Superior temporal gyrus (tissue), 1 donor: ENCODE results near the gene CUEDC1.
"Not testable (repeated sequence)": the region's sequence is repeated elsewhere in the genome, so short reads cannot be mapped to it uniquely, and the experiment has no call there.

Experiments
- DNase-seq: peaks from one replicate; pipeline ENCODE4 v3.0.0-alpha.2; 2016; ENCODE audit errors: extremely low spot score

CUEDC1 gene

DNA sequence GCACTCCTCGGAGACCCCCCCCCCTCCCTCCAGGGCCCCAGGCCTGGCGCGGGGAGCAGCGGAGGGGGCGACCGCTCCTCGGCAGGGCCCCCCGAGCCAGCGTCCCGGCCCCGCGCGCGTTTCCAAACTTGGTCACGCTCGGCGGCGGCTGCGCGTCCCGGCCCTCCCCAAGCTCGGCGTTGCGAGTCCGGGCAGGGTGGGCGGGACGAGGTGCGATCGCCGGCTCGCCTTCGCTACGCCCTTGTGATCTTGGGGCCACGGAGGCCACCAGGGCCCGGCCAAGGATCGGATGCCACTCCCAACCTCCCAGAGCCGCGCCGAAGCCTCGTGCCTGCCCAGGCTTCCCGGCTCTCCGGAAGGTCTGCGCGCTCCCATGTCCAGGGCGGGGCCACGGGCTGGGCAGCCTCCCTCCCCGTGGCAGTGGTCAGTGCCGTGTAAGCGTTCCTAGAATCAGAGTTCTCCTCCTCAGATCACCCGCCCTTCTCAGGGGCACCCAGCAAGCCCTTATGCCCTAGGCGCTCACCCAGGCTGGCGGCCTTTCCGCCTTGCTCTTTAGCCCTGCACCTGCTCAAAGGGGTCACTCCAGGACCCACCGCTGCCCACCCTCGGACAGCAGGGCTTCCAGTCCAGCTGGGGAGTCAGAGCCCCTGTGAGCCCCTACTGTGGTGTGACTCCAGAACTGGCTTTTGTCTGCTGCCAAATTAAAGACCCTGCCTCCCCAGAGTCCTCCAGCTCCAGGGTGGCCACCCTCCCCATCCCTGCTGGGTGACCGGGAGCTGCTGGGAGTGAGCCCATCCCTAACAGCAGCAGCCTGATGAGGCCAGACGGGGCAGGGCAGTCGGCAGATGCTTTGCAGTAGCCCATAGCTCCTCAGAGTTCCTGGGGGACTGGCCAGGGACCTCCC lies 93.2 kb downstream of the CUEDC1 start:
- DNase-seq, result no peak

DNA sequence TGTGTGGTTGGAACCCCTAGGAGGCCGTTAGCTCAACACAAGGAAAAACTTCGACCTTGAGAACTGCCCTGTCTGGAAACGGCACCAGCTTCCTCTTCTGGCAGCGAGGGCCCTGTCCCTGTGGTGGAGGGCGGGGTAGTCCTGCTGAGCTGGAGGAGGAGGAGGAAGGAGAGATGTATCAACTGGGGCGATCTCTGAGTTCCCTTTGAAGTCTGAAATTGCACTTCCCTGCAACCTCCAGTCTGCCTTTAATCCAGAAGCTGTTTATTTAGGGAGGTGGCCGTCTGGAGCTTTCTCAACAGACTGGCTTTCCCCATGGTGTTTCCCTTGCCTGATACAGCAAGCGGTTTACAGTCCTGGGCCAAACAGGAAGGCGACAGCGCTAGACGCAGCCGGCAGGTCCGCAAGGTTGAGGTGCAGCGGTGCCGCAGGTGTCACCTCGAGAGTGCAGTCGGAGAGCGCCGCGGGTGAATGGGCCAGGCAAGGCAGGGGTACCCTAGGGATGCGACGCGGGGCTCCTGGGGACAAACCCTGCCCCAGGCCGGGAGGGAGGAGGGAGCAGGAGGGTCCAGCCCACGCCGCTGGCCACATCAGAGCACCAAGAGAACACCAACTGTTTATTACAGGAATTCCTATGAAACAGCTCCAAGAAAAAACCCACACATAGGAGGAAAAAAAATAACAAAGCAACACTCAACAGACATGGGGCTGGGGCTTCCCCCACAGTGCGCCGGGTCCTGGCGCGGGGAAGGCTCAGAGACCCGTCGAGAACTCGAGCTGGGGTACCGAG lies 94.0 kb downstream of the CUEDC1 start:
- no peak for DNase-seq

DNA sequence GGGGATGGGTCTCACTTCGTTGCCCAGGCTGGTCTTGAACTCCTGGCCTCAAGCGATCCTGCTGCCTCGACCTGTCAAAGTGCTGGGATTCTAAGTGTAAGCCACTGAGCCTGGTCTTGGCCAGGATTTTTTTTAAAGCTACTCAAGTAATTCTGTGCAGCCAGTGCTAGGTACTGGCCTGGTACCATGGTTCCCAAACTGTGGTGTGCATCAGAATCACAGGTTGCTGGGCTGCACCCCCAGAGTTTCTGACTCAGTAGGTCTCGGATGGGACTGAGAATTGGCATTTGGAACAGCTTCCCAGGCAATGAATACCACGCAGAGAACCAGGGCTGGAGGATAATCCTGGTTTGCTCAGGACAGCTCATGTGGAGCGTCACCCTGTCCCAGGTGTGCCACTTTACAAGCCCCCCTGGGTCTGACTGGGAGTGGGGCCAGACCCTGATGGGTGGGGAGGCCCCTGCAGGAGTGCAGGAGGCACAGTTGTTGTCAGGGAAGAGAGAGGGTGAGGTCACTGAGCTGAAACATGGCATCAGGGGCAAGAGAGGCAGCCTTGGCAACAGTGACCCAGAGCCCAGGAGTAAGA lies 94.7 kb downstream of the CUEDC1 start:
- DNase-seq, result no peak

DNA sequence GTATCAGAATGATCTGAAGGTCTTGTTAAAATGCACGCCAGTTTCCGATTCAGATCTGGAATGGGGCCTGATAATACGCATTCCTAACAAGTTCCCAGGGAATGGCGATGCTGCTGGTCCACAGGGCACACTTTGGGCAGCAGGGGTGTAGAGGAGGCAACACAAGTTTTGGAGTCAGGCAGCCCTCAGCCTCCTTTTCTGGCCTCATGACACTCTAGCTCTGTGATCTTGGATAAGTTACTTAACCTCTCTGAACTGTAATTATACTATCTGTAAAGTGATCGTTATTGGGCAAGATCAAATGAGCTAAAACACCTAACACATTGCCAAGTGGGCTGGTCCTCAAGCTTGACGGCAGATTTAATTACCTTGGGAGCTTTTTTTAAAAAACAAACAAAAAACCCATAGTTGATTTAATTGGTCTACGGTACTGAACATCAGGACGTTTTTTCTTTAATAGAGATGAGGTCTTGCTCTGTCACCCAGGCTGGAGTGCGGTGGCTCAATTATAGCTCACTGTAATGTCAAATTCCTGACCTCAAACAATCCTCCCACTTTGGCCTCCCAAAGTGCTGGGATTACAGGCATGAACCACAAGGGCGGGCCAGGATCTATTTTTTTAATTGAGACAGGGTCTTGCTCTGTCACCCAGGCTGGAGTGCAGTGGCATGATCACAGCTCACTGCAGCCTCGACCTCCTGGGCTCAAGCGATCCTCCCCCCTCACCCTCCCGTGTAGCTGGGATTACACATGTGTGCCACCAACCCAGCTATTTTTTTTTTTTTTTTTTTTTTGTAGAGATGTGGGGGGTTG lies 95.4 kb downstream of the CUEDC1 start:
- DNase-seq, result no peak

GRCh38 chr17:57858838-57859237 lies 96.4 kb downstream of the CUEDC1 start:
- DNase-seq, result no peak

DNA sequence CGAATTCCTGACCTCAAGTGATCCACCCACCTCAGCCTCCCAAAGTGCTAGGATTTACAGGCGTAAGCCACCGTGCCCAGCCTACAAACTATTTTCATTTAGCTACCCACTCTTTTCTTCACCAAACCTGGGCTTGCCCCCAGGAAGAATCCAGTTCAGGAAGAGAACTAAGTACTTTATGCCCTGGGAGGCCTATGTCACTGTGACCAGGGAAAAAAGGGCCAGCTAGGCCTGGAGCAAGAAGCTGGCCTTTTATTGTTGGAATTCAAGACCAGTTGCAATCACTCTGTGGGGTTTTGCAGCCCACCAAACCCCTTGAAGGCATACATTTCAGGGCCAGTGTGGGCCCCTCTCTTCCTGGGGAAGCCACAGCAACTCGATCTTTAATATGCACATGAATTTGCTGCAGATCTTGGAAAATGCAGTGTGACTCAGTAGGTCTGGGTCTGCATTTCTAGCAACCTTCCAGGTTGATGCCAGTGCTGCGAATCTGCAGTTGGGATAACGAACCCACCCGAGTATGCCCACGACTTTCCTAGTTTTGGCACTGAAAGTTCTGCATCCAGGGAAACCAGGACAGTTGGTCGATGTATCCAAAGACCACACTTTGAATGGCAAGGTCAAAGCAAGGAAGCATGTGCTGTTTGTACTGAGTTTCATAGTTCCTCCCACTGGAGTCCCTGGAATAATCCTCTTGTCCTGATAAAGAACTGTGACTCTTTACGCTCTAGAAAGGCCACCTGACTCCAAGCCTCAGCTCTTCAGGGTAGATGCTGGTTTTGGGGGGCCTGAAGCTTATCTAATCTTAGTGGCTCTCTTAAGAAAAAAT lies 98.2 kb downstream of the CUEDC1 start:
- no peak for DNase-seq

DNA sequence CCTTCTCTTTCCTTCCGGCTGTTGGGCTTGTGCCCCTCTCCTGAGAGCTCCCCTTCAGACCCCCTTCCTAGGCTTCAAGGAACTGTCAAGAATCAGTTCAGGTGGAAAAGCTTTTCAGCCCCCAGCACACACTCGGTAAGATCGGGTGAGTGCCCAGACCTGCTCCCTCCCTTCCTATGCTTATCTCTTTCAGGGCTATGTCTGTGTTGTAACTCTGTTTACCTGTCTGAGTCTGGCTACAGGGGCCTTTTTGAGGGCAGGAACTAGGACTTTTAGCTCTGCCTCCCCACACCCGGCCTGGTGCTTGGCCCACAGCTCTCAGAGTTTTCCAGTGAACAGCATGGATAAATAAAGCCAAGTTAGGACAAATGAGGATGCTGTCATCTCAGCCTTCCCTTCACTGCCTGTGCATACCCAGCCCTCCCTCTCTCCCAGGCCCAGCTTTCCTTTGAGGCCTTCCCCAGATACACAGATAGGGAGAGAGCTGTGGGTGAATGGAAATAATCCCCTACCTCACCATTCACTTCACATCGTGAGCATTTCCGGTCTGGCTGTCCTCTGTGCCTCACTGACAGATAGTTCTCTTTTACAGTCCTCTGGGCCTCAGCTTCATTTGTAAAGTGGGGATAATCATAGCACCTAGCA lies 99.7 kb downstream of the CUEDC1 start:
- DNase-seq, result no peak

DNA sequence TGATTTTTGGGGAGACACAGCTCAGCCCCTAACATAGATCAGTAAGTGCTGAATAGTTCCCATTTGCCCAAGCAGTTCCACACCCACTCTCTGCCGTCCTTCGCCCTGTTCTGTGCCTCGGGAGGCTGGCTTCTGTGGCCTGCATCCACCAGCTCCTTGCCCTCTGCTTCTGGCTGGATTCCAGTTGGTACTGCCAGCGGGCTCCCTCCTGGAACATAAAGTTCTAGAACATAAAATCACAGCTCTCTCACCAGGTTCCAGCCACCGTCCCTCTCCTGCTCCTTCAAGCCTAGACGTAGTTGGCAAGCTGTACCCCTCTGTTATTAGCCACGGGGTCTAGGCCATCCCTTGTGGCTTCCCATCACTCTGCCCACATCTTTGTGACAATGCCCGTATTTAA lies 101.5 kb downstream of the CUEDC1 start:
- DNase-seq, result no peak

GRCh38 chr17:57852955-57853328 lies 102.3 kb downstream of the CUEDC1 start:
- no peak for DNase-seq

DNA sequence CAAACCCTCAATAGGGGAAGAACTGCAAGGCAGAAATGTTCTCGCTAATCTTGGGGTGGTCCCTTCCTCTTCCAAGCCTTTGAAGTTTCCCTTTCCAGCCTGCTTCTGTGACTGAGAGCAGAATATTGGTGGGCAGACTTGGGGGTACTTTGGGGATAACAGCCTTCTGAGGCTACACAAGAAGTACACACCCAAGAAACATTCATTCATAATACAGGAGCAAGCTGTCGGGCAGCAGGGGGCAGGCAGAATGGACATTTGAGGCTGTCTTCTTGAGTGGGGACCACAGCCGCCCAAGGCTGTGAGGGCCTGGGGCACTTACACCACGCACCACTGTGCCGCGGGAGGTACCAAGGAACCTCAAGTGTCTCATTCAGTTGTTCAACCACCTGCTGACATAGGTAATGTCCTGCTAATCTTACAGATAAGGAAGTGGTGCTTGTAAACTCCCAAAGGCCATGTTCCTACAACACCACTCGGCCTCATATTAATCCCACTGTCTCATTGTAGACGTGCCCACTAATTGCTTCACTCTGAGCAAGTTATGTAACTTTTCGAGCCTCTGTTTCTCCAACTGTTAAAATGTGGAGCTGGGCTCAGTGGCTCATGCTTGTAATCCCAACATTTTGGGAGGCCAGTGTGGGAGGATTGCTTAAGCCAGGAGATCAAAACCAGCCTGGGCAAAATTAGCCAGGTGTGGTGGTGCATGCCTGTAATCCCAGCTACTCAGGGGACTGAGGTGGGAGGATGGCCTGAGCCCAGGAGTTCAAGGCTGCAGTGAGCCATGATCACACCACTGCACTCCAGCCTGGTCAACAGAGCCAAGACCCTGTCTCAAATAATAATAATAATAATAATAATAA lies 102.9 kb downstream of the CUEDC1 start:
- no peak for DNase-seq

GRCh38 chr17:57849874-57850754 lies 105.1 kb downstream of the CUEDC1 start, which contains the start of gene MRPS23:
MRPS23 (minus strand) TSS chr17:57850044; CDS start chr17:57850010, 34 bp downstream.
- peak; percentile 99 for DNase-seq

- DNase-seq, result no peak
These were observed 105.9 kb downstream of the CUEDC1 start for GRCh38 chr17:57849163-57849873.

- DNase-seq, result not testable (repeated sequence)
These were observed 108.9 kb downstream of the CUEDC1 start for GRCh38 chr17:57846056-57846945.

DNA sequence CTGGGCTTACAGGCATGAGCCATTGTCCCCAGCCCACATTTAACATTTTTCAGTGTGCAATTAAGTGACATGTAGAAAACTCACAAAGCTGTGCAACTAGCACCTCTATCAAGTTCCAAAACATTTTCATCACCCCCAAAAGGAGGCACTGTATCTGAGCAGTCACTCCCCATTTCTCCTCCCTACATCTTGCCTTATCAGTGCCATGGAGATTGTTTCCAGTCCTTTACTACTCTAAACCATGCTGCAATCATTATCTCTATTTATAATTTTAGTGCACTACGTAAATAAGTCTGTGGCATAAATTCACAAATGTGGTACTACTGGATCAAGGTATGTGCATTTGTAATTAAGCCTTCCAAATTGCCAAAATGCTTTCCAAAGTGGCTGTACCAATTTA lies 112.9 kb downstream of the CUEDC1 start:
- no peak for DNase-seq

- DNase-seq, result no peak
These were observed 115.7 kb downstream of the CUEDC1 start for GRCh38 chr17:57839571-57839923.

- DNase-seq, result no peak
These were observed 116.2 kb downstream of the CUEDC1 start for GRCh38 chr17:57838857-57839570.
